ENCODE data around the gene ZGPAT. TPM values are rescaled to one million over a fixed set of nuclear protein-coding genes. Genes with fewer than 3 reads are reported as not detected.
"Not testable (repeated sequence)": the region's sequence is repeated elsewhere in the genome, so short reads cannot be mapped to it uniquely, and the experiment has no call there.

ZGPAT gene
- total RNA-seq, 1 donor from 2014 or later, result 42.6 TPM

GRCh38 chr20:63665708-63666107 is 42.1 kb upstream of the ZGPAT start:
- H3K27me3 ChIP-seq (ENCODE audit: control insufficient read depth, insufficient read depth, low read length), result no peaks in the 10 kb centered on the region
- no peak for DNase-seq (ENCODE audit: low read depth)
- H3K4me3 ChIP-seq (ENCODE audit: low read depth, low read length), result no peak overlapping the region
- H3K36me3 ChIP-seq (ENCODE audit: control insufficient read depth, insufficient read depth, low read length), result peaks cover 1% of the 10 kb centered on the region
- TF ChIP-seq, protein P1, sequence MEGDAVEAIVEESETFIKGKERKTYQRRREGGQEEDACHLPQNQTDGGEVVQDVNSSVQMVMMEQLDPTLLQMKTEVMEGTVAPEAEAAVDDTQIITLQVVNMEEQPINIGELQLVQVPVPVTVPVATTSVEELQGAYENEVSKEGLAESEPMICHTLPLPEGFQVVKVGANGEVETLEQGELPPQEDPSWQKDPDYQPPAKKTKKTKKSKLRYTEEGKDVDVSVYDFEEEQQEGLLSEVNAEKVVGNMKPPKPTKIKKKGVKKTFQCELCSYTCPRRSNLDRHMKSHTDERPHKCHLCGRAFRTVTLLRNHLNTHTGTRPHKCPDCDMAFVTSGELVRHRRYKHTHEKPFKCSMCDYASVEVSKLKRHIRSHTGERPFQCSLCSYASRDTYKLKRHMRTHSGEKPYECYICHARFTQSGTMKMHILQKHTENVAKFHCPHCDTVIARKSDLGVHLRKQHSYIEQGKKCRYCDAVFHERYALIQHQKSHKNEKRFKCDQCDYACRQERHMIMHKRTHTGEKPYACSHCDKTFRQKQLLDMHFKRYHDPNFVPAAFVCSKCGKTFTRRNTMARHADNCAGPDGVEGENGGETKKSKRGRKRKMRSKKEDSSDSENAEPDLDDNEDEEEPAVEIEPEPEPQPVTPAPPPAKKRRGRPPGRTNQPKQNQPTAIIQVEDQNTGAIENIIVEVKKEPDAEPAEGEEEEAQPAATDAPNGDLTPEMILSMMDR (IDR thresholded peaks at IDR 0.05; ENCODE audit: insufficient read depth, low read length, poor library complexity, severe bottlenecking), result no peak

DNA sequence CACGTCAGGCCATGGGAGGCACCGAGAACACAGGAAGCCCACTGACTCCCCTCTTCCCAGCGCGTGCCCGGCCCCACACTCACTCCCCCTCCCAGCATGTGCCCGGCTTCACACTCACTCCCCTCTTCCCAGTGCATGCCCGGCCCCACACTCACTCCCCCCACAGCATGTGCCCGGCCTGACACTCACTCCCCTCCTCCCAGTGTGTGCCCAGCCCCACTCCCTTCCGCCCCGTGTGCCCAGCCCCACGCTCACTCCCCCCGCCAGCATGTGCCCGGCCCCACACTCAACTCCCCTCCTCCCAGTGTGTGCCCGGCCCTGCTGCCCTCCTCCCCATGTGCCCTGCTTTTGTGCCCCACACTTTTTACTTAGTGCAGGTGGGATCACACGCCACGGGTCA is 40.0 kb upstream of the ZGPAT start:
- Histone ChIP-seq H3K36me3 (ENCODE audit: control insufficient read depth, insufficient read depth, low read length) (peaks cover 2% of the 10 kb centered on the region), H3K4me3 (ENCODE audit: low read depth, low read length) (no peak overlapping the region), H3K27me3 (ENCODE audit: control insufficient read depth, insufficient read depth, low read length) (no peaks in the 10 kb centered on the region)
- TF ChIP-seq, protein P1 (IDR thresholded peaks at IDR 0.05; ENCODE audit: insufficient read depth, low read length, poor library complexity, severe bottlenecking), result no peak
- DNase-seq (ENCODE audit: low read depth), result no peak

DNA sequence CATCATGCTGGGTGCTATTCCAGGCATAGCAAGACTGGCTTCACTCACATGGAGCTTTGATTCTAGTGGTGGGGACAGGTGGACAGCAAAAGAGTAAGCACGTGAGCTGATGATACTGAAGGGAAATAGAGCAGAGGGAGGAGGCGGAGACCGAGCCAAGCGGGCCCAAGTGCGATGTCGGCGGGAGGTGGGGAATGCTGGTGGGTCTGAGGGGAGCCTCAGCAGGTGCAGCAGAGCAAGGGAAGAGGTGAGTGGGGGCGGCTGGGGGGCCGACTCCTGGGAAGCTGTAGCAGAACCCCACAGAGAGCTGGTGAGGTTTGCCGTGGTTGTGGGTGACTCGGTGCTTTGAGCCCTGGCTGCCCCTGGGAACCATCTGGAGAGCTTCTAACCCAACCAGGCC is 39.5 kb upstream of the ZGPAT start:
- DNase-seq (ENCODE audit: low read depth), result no peak
- H3K36me3 ChIP-seq (ENCODE audit: control insufficient read depth, insufficient read depth, low read length), result peaks cover 2% of the 10 kb centered on the region

DNA sequence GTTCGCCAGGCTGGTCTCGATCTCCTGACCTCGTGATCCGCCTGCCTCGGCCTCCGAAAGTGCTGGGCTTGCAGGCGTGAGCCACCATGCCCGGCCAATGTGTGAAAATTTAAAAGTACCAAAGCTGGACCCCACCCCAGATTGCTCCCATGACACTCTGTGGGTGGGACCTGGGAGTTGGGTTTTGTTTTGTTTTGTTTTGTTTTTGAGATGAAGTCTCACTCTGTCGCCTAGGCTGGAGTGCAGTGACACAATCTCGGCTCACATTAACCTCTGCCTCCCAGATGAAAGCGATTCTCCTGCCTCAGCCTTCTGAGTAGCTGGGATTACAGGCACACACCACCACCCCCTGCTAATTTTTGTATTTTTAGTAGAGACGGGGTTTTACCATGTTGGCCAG is 36.1 kb upstream of the ZGPAT start:
- not testable (repeated sequence) for DNase-seq (ENCODE audit: low read depth); H3K4me3 ChIP-seq (ENCODE audit: low read depth, low read length)

More for the DNA sequence above, 39.5 kb upstream of the ZGPAT start:
- TF ChIP-seq, protein P1 (IDR thresholded peaks at IDR 0.05; ENCODE audit: insufficient read depth, low read length, poor library complexity, severe bottlenecking), result no peak
- no peaks in the 10 kb centered on the region for H3K27me3 ChIP-seq (ENCODE audit: control insufficient read depth, insufficient read depth, low read length)
- H3K4me3 ChIP-seq (ENCODE audit: low read depth, low read length), result no peak overlapping the region

DNA sequence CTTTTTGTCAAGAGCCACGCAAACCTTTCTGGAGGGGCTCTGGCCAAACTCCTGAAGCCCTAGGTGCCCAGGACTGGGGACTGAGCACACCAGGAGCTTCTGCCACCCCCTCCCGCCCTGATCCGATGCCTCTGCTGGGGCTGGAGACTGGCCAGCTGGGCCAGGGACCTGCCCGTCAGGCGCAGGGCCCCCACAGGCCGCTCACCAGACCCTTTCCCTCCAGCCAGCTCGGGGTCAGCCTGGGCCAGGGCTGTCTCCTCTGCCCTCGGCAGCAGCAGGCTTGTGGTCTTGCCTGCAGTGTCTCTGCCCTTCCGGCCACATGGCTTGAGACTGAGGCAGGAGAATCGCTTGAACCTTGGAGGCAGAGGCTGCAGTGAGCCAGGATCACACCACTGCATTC is 35.2 kb upstream of the ZGPAT start:
- Histone ChIP-seq H3K4me3 (ENCODE audit: low read depth, low read length) (no peak overlapping the region), H3K36me3 (ENCODE audit: control insufficient read depth, insufficient read depth, low read length) (peaks cover 1% of the 10 kb centered on the region), H3K27me3 (ENCODE audit: control insufficient read depth, insufficient read depth, low read length) (no peaks in the 10 kb centered on the region)
- DNase-seq (ENCODE audit: low read depth), result no peak
- TF ChIP-seq, protein P1 (IDR thresholded peaks at IDR 0.05; ENCODE audit: insufficient read depth, low read length, poor library complexity, severe bottlenecking), result no peak

More for the DNA sequence above, 36.1 kb upstream of the ZGPAT start:
- not testable (repeated sequence) for H3K36me3 ChIP-seq (ENCODE audit: control insufficient read depth, insufficient read depth, low read length); H3K27me3 ChIP-seq (ENCODE audit: control insufficient read depth, insufficient read depth, low read length)

DNA sequence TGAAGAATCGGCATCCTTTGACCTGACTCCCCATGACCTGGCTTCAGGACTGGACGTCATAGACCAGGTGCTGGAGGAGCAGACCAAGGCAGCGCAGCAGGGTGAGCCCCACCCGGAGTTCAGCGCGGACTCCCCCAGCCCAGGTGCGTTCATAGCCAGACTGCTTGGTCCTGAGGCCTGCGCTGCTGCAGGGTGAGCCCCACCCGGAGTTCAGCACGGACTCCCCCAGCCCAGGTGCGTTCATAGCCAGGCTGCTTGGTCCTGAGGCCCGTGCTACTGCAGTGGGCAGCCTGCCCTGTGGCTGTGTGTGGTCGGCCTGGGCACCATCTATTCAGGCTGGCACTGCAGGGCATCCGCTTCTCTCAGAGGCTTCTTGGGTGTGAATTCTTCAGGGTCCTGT is 33.9 kb upstream of the ZGPAT start:
- no peak for DNase-seq (ENCODE audit: low read depth)
- Histone ChIP-seq H3K4me3 (ENCODE audit: low read depth, low read length) (no peak overlapping the region), H3K36me3 (ENCODE audit: control insufficient read depth, insufficient read depth, low read length) (peaks cover 1% of the 10 kb centered on the region), H3K27me3 (ENCODE audit: control insufficient read depth, insufficient read depth, low read length) (no peaks in the 10 kb centered on the region)
- TF ChIP-seq, protein P1 (IDR thresholded peaks at IDR 0.05; ENCODE audit: insufficient read depth, low read length, poor library complexity, severe bottlenecking), result no peak
